H1 (cell line): ENCODE data around the gene UFC1. TPM values are rescaled to one million over a fixed set of nuclear protein-coding genes. Genes with fewer than 3 reads are reported as not detected.

ENCODE experiments used
- CTCF ChIA-PET: fragments of 300-600 bp; sonication (Branson Sonifier 250); formaldehyde crosslinking; loops from one replicate; lab custom pipeline; 2021; ENCODE audit not compliant: partially characterized antibody; lab: Charles Lee
- POLR2A ChIA-PET: fragments of 300-600 bp; sonication (Branson Sonifier 250); formaldehyde crosslinking; loops from one replicate; lab custom pipeline; 2021; ENCODE audit warnings: inconsistent platforms; ENCODE audit not compliant: partially characterized antibody; lab: Charles Lee
- DNase-seq, 2 experiments: peaks; one replicate each; pipeline versions ENCODE4 v3.0.0 to v3.0.0-alpha.2; 2010 to 2022; ENCODE audit warnings: low spot score in 2 of 2, low read depth in 1 of 2, mixed read lengths in 1 of 2
- FAIRE-seq: peaks from 2 replicates; lab custom pipeline; 2011; peaks lifted over from hg19 to GRCh38; lab: Jason Lieb, UNC
- H2AFZ ChIP-seq: 2 replicates; pipeline ENCODE4 v1.8.1; 2012; ENCODE audit warnings: low read length, inconsistent platforms
- H2AK5ac ChIP-seq: 2 replicates; pipeline ENCODE4 v1.6.1; 2013; ENCODE audit warnings: low read depth, low read length
- H2BK120ac ChIP-seq: replicated peaks from 2 replicates; pipeline ENCODE3; 2013; ENCODE audit warnings: low read depth, low read length, inconsistent platforms
- H2BK12ac ChIP-seq: 2 replicates; pipeline ENCODE4 v1.6.1; 2013; ENCODE audit warnings: low read depth, low read length
- H2BK15ac ChIP-seq: 2 replicates; pipeline ENCODE4 v1.6.1; 2013; ENCODE audit warnings: low read length
- H2BK20ac ChIP-seq: 2 replicates; pipeline ENCODE4 v1.6.1; 2013; ENCODE audit warnings: low read length
- H2BK5ac ChIP-seq: 2 replicates; pipeline ENCODE4 v1.6.1; 2013; ENCODE audit warnings: low read depth, low read length
- H3K14ac ChIP-seq: 2 replicates; pipeline ENCODE4 v1.6.1; 2013; ENCODE audit warnings: inconsistent platforms; ENCODE audit not compliant: insufficient read length
- H3K18ac ChIP-seq: 2 replicates; pipeline ENCODE4 v1.6.1; 2013; ENCODE audit warnings: low read length; ENCODE audit errors: extremely low read depth
- H3K23ac ChIP-seq: 2 replicates; pipeline ENCODE4 v1.6.1; 2013; ENCODE audit warnings: inconsistent platforms; ENCODE audit not compliant: insufficient read length
- H3K23me2 ChIP-seq: 2 replicates; pipeline ENCODE4 v1.6.1; 2013; ENCODE audit warnings: low read depth, low read length
- H3K27ac ChIP-seq: 2 replicates; pipeline ENCODE4 v1.6.1; 2011; ENCODE audit warnings: low read depth, low read length, inconsistent platforms
- H3K27me3 ChIP-seq, 4 experiments: replicated peaks in 1 of 4; 1 replicate in 1 of 4; 2 replicates in 3 of 4; pipeline versions ENCODE4 v1.6.1 to v1.8.1; 2011 to 2013; ENCODE audit warnings: low read length in 3 of 4, mild to moderate bottlenecking in 3 of 4, inconsistent platforms in 2 of 4, mixed read lengths in 2 of 4, moderate library complexity in 1 of 4; ENCODE audit not compliant: control insufficient read depth in 3 of 4, insufficient read depth in 3 of 4; ENCODE audit errors: extremely low read depth in 1 of 4
- H3K36me3 ChIP-seq, 4 experiments: 2 replicates each; pipeline versions ENCODE4 v1.6.1 to v1.8.1; 2011 to 2013; ENCODE audit warnings: mild to moderate bottlenecking in 4 of 4, low read length in 3 of 4, moderate library complexity in 2 of 4, control low read depth in 1 of 4, inconsistent platforms in 1 of 4; ENCODE audit not compliant: insufficient read depth in 4 of 4, control insufficient read depth in 2 of 4
- H3K4ac ChIP-seq: replicated peaks from 2 replicates; pipeline ENCODE3; 2013; ENCODE audit warnings: low read length, low read depth, mixed read lengths, inconsistent platforms; ENCODE audit not compliant: insufficient read length
- H3K4me1 ChIP-seq, 4 experiments: replicated peaks in 1 of 4; 1 replicate in 1 of 4; 2 replicates in 3 of 4; pipeline versions ENCODE4 v1.6.1 to v1.8.1; 2011 to 2013; ENCODE audit warnings: low read length in 3 of 4, inconsistent platforms in 2 of 4, mixed read lengths in 1 of 4; ENCODE audit not compliant: insufficient read depth in 4 of 4, control insufficient read depth in 3 of 4
- H3K4me2 ChIP-seq, 2 experiments: 2 replicates each; pipeline versions ENCODE4 v1.6.1 to v1.8.1; 2011 to 2013; ENCODE audit warnings: low read depth in 2 of 2, low read length in 2 of 2, control low read depth in 1 of 2, inconsistent platforms in 1 of 2, mild to moderate bottlenecking in 1 of 2; ENCODE audit not compliant: insufficient read depth in 1 of 2
- H3K4me3 ChIP-seq, 4 experiments: fragments of 200-600, 300-600 bp in 1 of 4; sonication (generic), shearing (Covaris generic), sonication (Bioruptor Twin) in 1 of 4; 2 replicates each; pipeline versions ENCODE4 v1.5.1 to v1.8.1; 2011 to 2016; ENCODE audit warnings: low read length in 4 of 4, low read depth in 3 of 4, control low read depth in 2 of 4, inconsistent platforms in 2 of 4, mild to moderate bottlenecking in 2 of 4, mixed read lengths in 1 of 4, moderate library complexity in 1 of 4; ENCODE audit not compliant: insufficient read depth in 2 of 4; ENCODE audit errors: extremely low read depth in 1 of 4
- H3K56ac ChIP-seq: replicated peaks from 2 replicates; pipeline ENCODE3; 2013; ENCODE audit warnings: low read depth, mild to moderate bottlenecking, mixed read lengths, low read length, inconsistent platforms; ENCODE audit not compliant: insufficient read length
- H3K79me1 ChIP-seq: 2 replicates; pipeline ENCODE4 v1.6.1; 2013; ENCODE audit warnings: low read depth, low read length, control low read depth
- H3K79me2 ChIP-seq, 2 experiments: 2 replicates each; pipeline versions ENCODE4 v1.6.1 to v1.8.1; 2012 to 2013; ENCODE audit warnings: low read length in 2 of 2, mild to moderate bottlenecking in 2 of 2, inconsistent platforms in 1 of 2; ENCODE audit not compliant: insufficient read depth in 2 of 2, control insufficient read depth in 1 of 2
- H3K9ac ChIP-seq, 4 experiments: replicated peaks in 1 of 4; 1 replicate in 1 of 4; 2 replicates in 3 of 4; pipeline versions ENCODE4 v1.6.1 to v1.8.1; 2011 to 2013; ENCODE audit warnings: low read depth in 3 of 4, low read length in 3 of 4, control low read depth in 2 of 4, mild to moderate bottlenecking in 2 of 4, moderate library complexity in 2 of 4, inconsistent platforms in 1 of 4; ENCODE audit errors: extremely low read depth in 1 of 4
- H3K9me3 ChIP-seq, 2 experiments: 2 replicates each; pipeline versions ENCODE4 v1.6.1 to v1.8.1; 2012 to 2013; ENCODE audit warnings: mild to moderate bottlenecking in 2 of 2, moderate library complexity in 2 of 2, control low read depth in 1 of 2, inconsistent platforms in 1 of 2, low read depth in 1 of 2, low read length in 1 of 2, mixed read lengths in 1 of 2; ENCODE audit not compliant: insufficient read depth in 2 of 2
- H4K20me1 ChIP-seq, 2 experiments: replicated peaks in 1 of 2; 2 replicates each; pipeline versions ENCODE3 to v1.8.1; 2011 to 2013; ENCODE audit warnings: inconsistent platforms in 2 of 2, low read length in 2 of 2, mild to moderate bottlenecking in 1 of 2; ENCODE audit not compliant: insufficient read depth in 2 of 2, control insufficient read depth in 1 of 2
- H4K5ac ChIP-seq: 2 replicates; pipeline ENCODE4 v1.6.1; 2013; ENCODE audit warnings: low read length, low read depth, mixed read lengths, inconsistent platforms; ENCODE audit not compliant: insufficient read length
- H4K8ac ChIP-seq: 2 replicates; pipeline ENCODE4 v1.8.0; 2013; ENCODE audit warnings: mild to moderate bottlenecking, moderate library complexity, low read length, inconsistent platforms; ENCODE audit not compliant: insufficient read depth; ENCODE audit errors: extremely low read depth
- H4K91ac ChIP-seq: replicated peaks from 2 replicates; pipeline ENCODE3; 2013; ENCODE audit warnings: low read length, mixed read lengths, inconsistent platforms; ENCODE audit not compliant: insufficient read length
- BRCA1 ChIP-seq: IDR thresholded peaks from 2 replicates; pipeline ENCODE4 v1.6.1; 2012; ENCODE audit warnings: low read depth, low read length, improper control_type of control experiment
- CBX5 ChIP-seq: fragments of 300-800, 300-1000 bp; sonication (generic); IDR thresholded peaks from 2 replicates; pipeline ENCODE4 v1.7.1; 2016; ENCODE audit warnings: antibody characterized with exemption, low read length, low read depth
- CEBPB ChIP-seq: IDR thresholded peaks from 2 replicates; pipeline ENCODE4 v1.6.1; 2012; ENCODE audit warnings: low read depth, low read length
- JUN ChIP-seq: IDR thresholded peaks from 2 replicates; pipeline ENCODE4 v1.6.1; 2011; ENCODE audit warnings: low read depth, mild to moderate bottlenecking, improper control_type of control experiment, low read length
- KDM4A ChIP-seq: IDR thresholded peaks from one replicate; pipeline ENCODE4 v1.7.1; 2012; ENCODE audit warnings: low read depth, mild to moderate bottlenecking, moderate library complexity, low read length, inconsistent platforms; ENCODE audit not compliant: severe bottlenecking
- NRF1 ChIP-seq: IDR thresholded peaks from 2 replicates; pipeline ENCODE4 v1.6.1; 2011; ENCODE audit warnings: mild to moderate bottlenecking, low read depth, low read length, improper control_type of control experiment
- WGBS, 2 experiments: shearing (Covaris generic) in 1 of 2; methylation state at CpG; one replicate each; pipeline versions ENCODE4 v1.1.6 to v1.1.7; 2013 to 2015; ENCODE audit warnings: low lambda C conversion rate in 2 of 2, mixed read lengths in 2 of 2, inconsistent platforms in 1 of 2, low coverage in 1 of 2, missing lambda C conversion rate in 1 of 2; ENCODE audit not compliant: insufficient replicate concordance in 2 of 2, insufficient coverage in 1 of 2, insufficient read length in 1 of 2; ENCODE audit errors: extremely low coverage in 1 of 2, missing lambda C conversion rate in 1 of 2; 5-methylcytosine and 5-hydroxymethylcytosine counted together
- polyA plus RNA-seq, 7 experiments: library from polyadenylated mRNA; depleted of rRNA in 3 of 7; stranded (reverse) in 5 of 7; unstranded in 2 of 7; fragments of >200 nt in 5 of 7; fragments of 200-250 nt in 2 of 7; gene quantifications; 1 replicate in 5 of 7; 2 replicates in 1 of 7; 4 replicates in 1 of 7; pipeline versions ENCODE4 v1.2.1 to v1.2.3, GENCODE V29; 2011 to 2013; ENCODE audit warnings: missing spikeins in 2 of 7, mixed read lengths in 2 of 7
- total RNA-seq: library from RNA; stranded (reverse); fragmentation: NEBNext Ultra II Directional; extraction: Animal tissue kit (Norgen Biotek cat#: 25700); gene quantifications from 2 replicates; pipeline ENCODE4 v1.2.1, GENCODE V29; 2021
- TF ChIP-seq, protein P1 (sequence below): IDR thresholded peaks from 2 replicates; pipeline ENCODE4 v1.6.1; 2012; ENCODE audit warnings: inconsistent platforms

The UFC1 gene
- total and polyA plus RNA-seq, 2 of the 8 experiments (the other 6 are each of a cell fraction or from before 2014, with no cell fraction given), result 67.8 to 102 TPM

DNA sequence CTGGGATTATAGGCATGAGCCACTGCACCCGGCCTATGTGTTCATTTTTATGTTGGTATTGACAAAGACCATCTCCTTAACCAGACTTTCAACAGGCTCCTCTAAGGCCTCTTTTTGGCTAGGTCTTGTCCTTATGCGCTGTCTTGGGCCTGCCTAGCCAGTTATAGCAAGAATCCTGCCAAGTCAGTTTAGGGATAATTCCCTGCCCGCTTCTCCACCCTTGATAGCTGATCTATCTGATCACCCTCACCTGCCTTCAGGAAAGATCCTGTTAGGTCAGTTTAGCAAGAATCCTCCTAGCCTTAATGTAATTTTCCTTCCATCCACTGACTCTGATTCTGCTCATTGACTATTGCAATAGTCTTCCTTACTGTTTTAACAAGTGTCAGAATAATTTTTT, 25.9 kb downstream of the UFC1 start:
- no peak overlapping the region for H3K4me2 ChIP-seq
- no peaks in the 10 kb centered on the region for H3K9me3 ChIP-seq
- H3K4ac ChIP-seq, result no peak overlapping the region
- H4K91ac ChIP-seq, result no peak overlapping the region
- FAIRE-seq (no peak), DNase-seq (no peak)
- no peak overlapping the region for H2BK20ac ChIP-seq
- H4K8ac ChIP-seq, result no peak overlapping the region
- H3K23ac ChIP-seq, result no peak overlapping the region
- peaks cover 2% of the 10 kb centered on the region; the same call in 1 of the 2 replicates for H3K23me2 ChIP-seq
- peaks cover 4% of the 10 kb centered on the region for H3K79me1 ChIP-seq
- no peak overlapping the region for H2BK120ac ChIP-seq
- ChIA-PET CTCF (interaction anchor here (1.0 to 5.5 kb wide), 7 partner anchors 9 to 202 kb away, joined by 3 to 37 read pairs (median 4); partner anchors contain the start of genes ADAMTS4 and PPOX), POLR2A (interaction anchor here (0.6 to 1.6 kb wide), 5 partner anchors 17 to 233 kb away, joined by 3 to 5 read pairs (median 4); partner anchors contain the start of gene NDUFS2)
- H2BK12ac ChIP-seq, result no peak overlapping the region
- no peak overlapping the region for H3K14ac ChIP-seq
- H3K4me3 ChIP-seq, result no peak overlapping the region
- H2AFZ ChIP-seq, result no peak overlapping the region
- H3K27ac ChIP-seq, result no peak overlapping the region
- H2AK5ac ChIP-seq, result no peak overlapping the region
- H4K5ac ChIP-seq, result no peak overlapping the region
- H3K27me3 ChIP-seq, result no peaks in the 10 kb centered on the region
- H3K56ac ChIP-seq, result no peak overlapping the region
- peaks cover 0 to 9% (median 2%) of the 10 kb centered on the region in 4 experiments; a peak in 4 of 8 replicates for H3K36me3 ChIP-seq
- H2BK15ac ChIP-seq, result no peak overlapping the region
- peaks cover 0 to 13% (median under 1%) of the 10 kb centered on the region in 4 experiments; a peak in 3 of 7 replicates for H3K4me1 ChIP-seq
- no peak overlapping the region for H3K9ac ChIP-seq
- no peak overlapping the region for H3K18ac ChIP-seq
- peaks cover 0 to 4% of the 10 kb centered on the region in 2 experiments; a peak in 1 of 4 replicates for H3K79me2 ChIP-seq
- H4K20me1 ChIP-seq, result peaks cover 0 to 4% of the 10 kb centered on the region in 2 experiments
- WGBS, 2 experiments, result 100% methylated on average over 3 of the region's 3 CpGs; no CpG with 5 or more reads in 1 of the 2 experiments
- H2BK5ac ChIP-seq, result no peak overlapping the region
- no peak for TF ChIP-seq NRF1
- no peak for TF ChIP-seq CBX5
- TF ChIP-seq BRCA1, result no peak
- TF ChIP-seq CEBPB, result no peak
- TF ChIP-seq JUN, result no peak
- TF ChIP-seq, protein P1, sequence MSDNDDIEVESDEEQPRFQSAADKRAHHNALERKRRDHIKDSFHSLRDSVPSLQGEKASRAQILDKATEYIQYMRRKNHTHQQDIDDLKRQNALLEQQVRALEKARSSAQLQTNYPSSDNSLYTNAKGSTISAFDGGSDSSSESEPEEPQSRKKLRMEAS, result no peak
- no peak for TF ChIP-seq KDM4A
